Natural killer cell treated with Interleukin-12 subunit alpha and Interleukin-12 subunit beta and Interleukin-15 and Interleukin-18, amount 100 ng/mL, for 72 hours (primary cell): ENCODE data around the gene PLCG1. TPM values are rescaled to one million over a fixed set of nuclear protein-coding genes. Genes with fewer than 3 reads are reported as not detected.
"Not testable (repeated sequence)": the region's sequence is repeated elsewhere in the genome, so short reads cannot be mapped to it uniquely, and the experiment has no call there.

ENCODE experiments used
- ATAC-seq, 2 donors: fragments of 150-1000 bp; cut with Tn5 transposase in 1 of 2; sonication (Bioruptor Pico), chemical (Tn5 transposase) in 1 of 2; 2 replicates each; pipeline ENCODE4 v1.10.0; 2021
- DNase-seq: peaks from one replicate; pipeline ENCODE4 v3.0.0; 2022; ENCODE audit warnings: low spot score
- H3K27ac Mint-ChIP-seq, 2 donors: 1 replicate in 1 of 2; 2 replicates in 1 of 2; pipeline ENCODE4 v1.8.0; 2022; ENCODE audit warnings: mixed read lengths in 2 of 2, mild to moderate bottlenecking in 1 of 2, moderate library complexity in 1 of 2
- H3K27me3 Mint-ChIP-seq, 2 donors: 1 replicate in 1 of 2; 2 replicates in 1 of 2; pipeline ENCODE4 v1.8.0; 2022; ENCODE audit warnings: mixed read lengths in 2 of 2
- H3K36me3 Mint-ChIP-seq: one replicate; pipeline ENCODE4 v1.8.0; 2022; ENCODE audit warnings: mixed read lengths
- H3K4me1 Mint-ChIP-seq, 2 donors: 1 replicate in 1 of 2; 2 replicates in 1 of 2; pipeline ENCODE4 v1.8.0; 2022; ENCODE audit warnings: low read depth in 2 of 2, mixed read lengths in 2 of 2, mild to moderate bottlenecking in 1 of 2
- H3K4me3 Mint-ChIP-seq: one replicate; pipeline ENCODE4 v1.8.0; 2022; ENCODE audit warnings: mixed read lengths
- H3K9me3 Mint-ChIP-seq: 2 replicates; pipeline ENCODE4 v1.8.0; 2022; ENCODE audit warnings: mixed read lengths
- total RNA-seq, 2 donors: library from RNA; stranded (reverse); gene quantifications; one replicate each; pipeline ENCODE4 v1.2.3, GENCODE V29; 2022

Gene PLCG1
- total RNA-seq, 2 donors from 2014 or later = 54.6 to 114 TPM

- no peak for ATAC-seq
- Mint-ChIP-seq H3K4me3 (no peak overlapping the region), H3K4me1 (peaks cover 0 to 6% of the 10 kb centered on the region in 2 donors), H3K27ac (no peak overlapping the region), H3K9me3 (no peaks in the 10 kb centered on the region), H3K36me3 (peaks cover 25% of the 10 kb centered on the region), H3K27me3 (no peaks in the 10 kb centered on the region)
- no peak for DNase-seq
Measured at GRCh38 chr20:41116282-41116956, 20.9 kb upstream of the PLCG1 start.

DNA sequence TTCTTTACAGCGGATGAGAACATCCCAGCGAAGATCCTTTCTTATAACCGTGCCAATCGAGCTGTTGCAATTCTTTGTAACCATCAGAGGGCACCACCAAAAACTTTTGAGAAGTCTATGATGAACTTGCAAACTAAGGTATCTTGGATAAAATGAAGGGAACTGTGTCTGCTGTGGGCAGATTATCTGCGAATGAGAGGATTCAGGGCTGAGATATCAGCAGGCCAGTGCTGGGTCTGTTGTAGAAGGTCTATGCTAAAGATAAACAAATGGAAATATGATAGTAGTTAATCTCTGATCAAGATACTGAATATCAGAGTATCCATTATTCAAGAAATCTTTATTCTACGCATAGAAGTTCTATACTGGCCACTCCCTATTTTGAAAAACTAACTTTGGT, 19.2 kb upstream of the PLCG1 start:
- not testable (repeated sequence) for DNase-seq, H3K4me1 Mint-ChIP-seq, H3K4me3 Mint-ChIP-seq, H3K27ac Mint-ChIP-seq, H3K27me3 Mint-ChIP-seq, ATAC-seq, H3K9me3 Mint-ChIP-seq
- peaks cover 22% of the 10 kb centered on the region for H3K36me3 Mint-ChIP-seq

DNA sequence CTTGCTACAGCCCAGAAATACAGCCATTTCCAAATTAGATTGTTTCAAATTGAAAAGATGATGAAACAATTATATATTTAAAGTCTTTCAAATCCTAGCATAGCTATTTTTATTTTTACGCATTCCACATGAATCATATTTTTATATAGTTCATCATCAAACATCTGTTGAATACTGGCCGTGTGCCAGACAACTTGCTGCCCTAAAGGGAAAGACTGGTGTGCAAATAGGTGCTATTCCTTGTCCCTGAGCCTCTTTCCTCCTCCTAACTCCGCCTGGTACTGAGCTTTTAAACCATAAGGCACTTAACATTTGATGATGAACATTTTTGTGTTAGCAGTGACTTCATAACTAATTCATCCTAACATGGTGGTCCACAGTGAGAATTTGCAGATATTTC, 18.7 kb upstream of the PLCG1 start:
- Mint-ChIP-seq H3K4me3 (no peak overlapping the region), H3K36me3 (peaks cover 24% of the 10 kb centered on the region), H3K27me3 (no peaks in the 10 kb centered on the region), H3K9me3 (no peaks in the 10 kb centered on the region), H3K27ac (no peak overlapping the region), H3K4me1 (no peaks in the 10 kb centered on the region)
- ATAC-seq (no peak), DNase-seq (no peak)

DNA sequence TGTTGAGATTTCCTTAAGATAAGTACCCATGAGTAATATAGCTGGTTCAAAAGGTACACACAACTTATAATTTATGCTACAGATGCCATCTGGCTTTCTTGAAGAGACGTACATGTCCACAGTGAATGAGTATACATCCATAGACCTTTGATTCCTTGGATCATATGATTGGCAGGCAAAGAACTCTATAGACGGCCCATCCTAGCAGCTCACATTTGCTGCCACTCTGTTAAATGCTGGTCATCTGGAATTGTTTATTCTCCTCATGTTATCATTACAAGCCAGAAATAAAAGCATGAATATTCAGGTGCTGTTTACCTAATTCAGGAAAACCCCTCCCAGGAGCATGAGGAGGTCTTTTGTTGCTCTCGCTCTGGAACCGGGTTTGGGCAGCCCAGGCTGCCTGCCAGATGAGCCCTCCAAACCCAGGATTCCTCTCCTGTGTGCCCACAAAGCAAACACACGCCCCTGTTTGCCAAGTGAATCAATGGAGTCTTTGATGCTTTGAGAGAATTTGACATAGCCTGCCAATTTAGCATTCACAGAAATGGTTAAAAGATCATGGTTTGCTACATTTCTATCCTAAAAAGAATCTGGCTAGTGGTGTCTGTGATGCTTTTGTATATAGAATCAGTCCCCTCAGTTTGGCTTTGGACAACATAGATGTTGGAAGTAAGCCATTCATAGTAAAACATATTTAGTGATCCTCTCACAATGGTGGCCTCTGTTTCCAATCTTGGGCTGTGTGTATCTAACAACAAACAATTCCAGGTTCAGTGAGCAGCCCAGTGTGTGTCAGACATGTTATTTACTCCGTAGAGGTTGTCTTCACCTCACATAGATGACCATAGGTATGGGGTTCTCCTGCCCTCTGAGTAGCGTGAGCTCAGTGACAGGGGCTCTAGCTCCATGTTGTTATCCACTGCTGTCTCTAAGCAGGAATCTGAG, 17.5 kb upstream of the PLCG1 start:
- Mint-ChIP-seq H3K27ac (no peak overlapping the region), H3K36me3 (peaks cover 20% of the 10 kb centered on the region), H3K4me1 (no peaks in the 10 kb centered on the region), H3K9me3 (no peaks in the 10 kb centered on the region), H3K27me3 (no peaks in the 10 kb centered on the region), H3K4me3 (no peak overlapping the region)
- ATAC-seq = no peak
- no peak for DNase-seq

DNA sequence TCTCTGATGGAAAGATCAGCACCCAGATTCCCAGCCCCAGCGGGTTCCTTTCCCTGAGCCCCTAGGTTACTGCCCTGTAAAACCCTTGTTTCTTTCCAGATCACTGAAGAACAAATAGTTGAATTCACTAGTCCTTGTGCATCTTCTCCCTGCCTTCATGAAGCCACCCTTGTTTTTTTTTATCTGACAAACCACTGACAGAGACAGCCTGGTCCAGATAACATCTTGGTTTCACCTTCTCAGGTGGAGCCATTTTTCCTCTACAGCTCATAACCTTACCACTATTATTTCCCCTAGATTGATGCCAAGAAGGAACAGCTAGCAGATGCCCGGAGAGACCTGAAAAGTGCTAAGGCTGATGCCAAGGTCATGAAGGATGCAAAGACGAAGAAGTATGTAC, 15.9 kb upstream of the PLCG1 start:
- H3K9me3 Mint-ChIP-seq = no peaks in the 10 kb centered on the region
- no peaks in the 10 kb centered on the region for H3K4me1 Mint-ChIP-seq
- no peak for DNase-seq
- peak overlapping the region in 1 of 2 donors; percentile 22 for H3K27ac Mint-ChIP-seq
- no peak overlapping the region for H3K4me3 Mint-ChIP-seq
- peaks cover 26% of the 10 kb centered on the region for H3K36me3 Mint-ChIP-seq
- no peaks in the 10 kb centered on the region for H3K27me3 Mint-ChIP-seq
- no peak for ATAC-seq

- Mint-ChIP-seq H3K4me1 (no peaks in the 10 kb centered on the region), H3K27me3 (no peaks in the 10 kb centered on the region), H3K9me3 (no peaks in the 10 kb centered on the region), H3K36me3 (peaks cover 22% of the 10 kb centered on the region), H3K27ac (no peak overlapping the region), H3K4me3 (no peak overlapping the region)
- no peak for DNase-seq
- no peak for ATAC-seq
Measured at GRCh38 chr20:41123631-41124030, 13.7 kb upstream of the PLCG1 start.

- no peak overlapping the region for H3K27ac Mint-ChIP-seq
- DNase-seq = no peak
- H3K36me3 Mint-ChIP-seq = peaks cover 18% of the 10 kb centered on the region
- no peaks in the 10 kb centered on the region for H3K27me3 Mint-ChIP-seq
- no peak for ATAC-seq
- no peaks in the 10 kb centered on the region for H3K9me3 Mint-ChIP-seq
- no peak overlapping the region for H3K4me3 Mint-ChIP-seq
- no peaks in the 10 kb centered on the region for H3K4me1 Mint-ChIP-seq
Measured at GRCh38 chr20:41124451-41125094, 12.8 kb upstream of the PLCG1 start.

- H3K4me3 Mint-ChIP-seq = no peak overlapping the region
- H3K27ac Mint-ChIP-seq = no peak overlapping the region
- H3K4me1 Mint-ChIP-seq = no peaks in the 10 kb centered on the region
- ATAC-seq (no peak), DNase-seq (no peak)
- no peaks in the 10 kb centered on the region for H3K27me3 Mint-ChIP-seq
- no peaks in the 10 kb centered on the region for H3K9me3 Mint-ChIP-seq
- H3K36me3 Mint-ChIP-seq = peaks cover 18% of the 10 kb centered on the region
Measured at GRCh38 chr20:41125530-41126457, 11.5 kb upstream of the PLCG1 start.

DNA sequence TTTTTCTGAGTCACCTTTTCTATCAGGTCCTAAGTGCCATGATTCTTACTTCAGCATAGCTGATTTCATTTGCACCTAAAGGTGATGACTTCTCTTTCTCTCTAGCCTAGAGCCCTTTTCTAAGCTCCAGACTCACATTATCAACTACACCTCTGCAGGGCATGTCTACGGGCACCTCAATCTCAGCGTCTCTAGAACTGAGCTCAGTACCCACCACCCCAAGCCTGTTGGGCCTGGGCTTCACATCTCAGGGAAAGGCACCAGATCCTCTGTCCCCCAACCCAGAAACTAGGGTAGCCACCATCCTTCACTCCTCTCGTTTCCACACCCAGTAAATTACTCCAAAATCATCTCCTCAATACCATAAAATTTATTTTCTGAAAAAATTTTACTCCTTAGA, 10.6 kb upstream of the PLCG1 start:
- peaks cover 0 to 3% of the 10 kb centered on the region in 2 donors for H3K4me1 Mint-ChIP-seq
- no peak for DNase-seq
- H3K36me3 Mint-ChIP-seq = peaks cover 18% of the 10 kb centered on the region
- H3K9me3 Mint-ChIP-seq = no peaks in the 10 kb centered on the region
- ATAC-seq = no peak
- H3K4me3 Mint-ChIP-seq = no peak overlapping the region
- H3K27ac Mint-ChIP-seq = no peak overlapping the region
- no peaks in the 10 kb centered on the region for H3K27me3 Mint-ChIP-seq

GRCh38 chr20:41128317-41128716, 9.0 kb upstream of the PLCG1 start:
- H3K9me3 Mint-ChIP-seq, H3K27ac Mint-ChIP-seq, H3K27me3 Mint-ChIP-seq, H3K4me3 Mint-ChIP-seq, DNase-seq, ATAC-seq, H3K4me1 Mint-ChIP-seq: not testable (repeated sequence)
- peaks cover 11% of the 10 kb centered on the region for H3K36me3 Mint-ChIP-seq

- Mint-ChIP-seq H3K27ac (peak overlapping the region in 1 of 2 donors; percentile 12), H3K4me1 (peaks cover 19% of the 10 kb centered on the region in 2 donors), H3K9me3 (no peaks in the 10 kb centered on the region), H3K4me3 (no peak overlapping the region), H3K36me3 (peaks cover 1% of the 10 kb centered on the region), H3K27me3 (no peaks in the 10 kb centered on the region)
- DNase-seq = no peak
- ATAC-seq = peak in 1 of 2 donors; percentile 34
Measured at GRCh38 chr20:41131594-41132387, 5.6 kb upstream of the PLCG1 start.

DNA sequence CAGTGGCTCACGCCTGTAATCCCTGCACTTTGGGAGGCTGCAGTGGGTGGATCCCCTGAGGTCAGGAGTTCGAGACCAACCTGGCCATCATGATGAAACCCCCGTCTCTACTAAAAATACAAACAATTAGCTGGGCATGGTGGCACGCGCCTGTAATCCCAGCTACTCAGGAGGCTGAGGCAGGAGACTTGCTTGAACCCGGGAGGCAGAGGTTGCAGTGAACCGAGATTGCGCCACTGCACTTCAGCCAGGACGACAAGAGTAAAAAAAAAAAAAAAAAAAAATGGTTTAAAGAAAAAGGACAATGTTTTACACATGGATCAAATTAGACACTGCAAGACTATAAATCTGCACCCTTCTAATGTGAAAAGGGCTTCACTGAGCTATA, 5.0 kb upstream of the PLCG1 start:
- not testable (repeated sequence) for H3K27ac Mint-ChIP-seq, H3K36me3 Mint-ChIP-seq, ATAC-seq, DNase-seq, H3K27me3 Mint-ChIP-seq, H3K4me3 Mint-ChIP-seq, H3K9me3 Mint-ChIP-seq
- H3K4me1 Mint-ChIP-seq = peaks cover 19% of the 10 kb centered on the region in 2 donors
